Left lung (tissue), 10 donors: ENCODE data around the gene RPP14. TPM values are rescaled to one million over a fixed set of nuclear protein-coding genes. Genes with fewer than 3 reads are reported as not detected.
"Not testable (repeated sequence)": the region's sequence is repeated elsewhere in the genome, so short reads cannot be mapped to it uniquely, and the experiment has no call there.

Experiments used
- ATAC-seq: fragments of 200-7000 bp; cut with Tn5 transposase; one replicate; pipeline ENCODE4 v1.9.1; 2020; ENCODE audit warnings: moderate library complexity
- DNase-seq, 4 donors: peaks; one replicate each; pipeline ENCODE4 v3.0.0-alpha.2; 2013 to 2020
- H3K27ac ChIP-seq, 2 donors: fragments of 200-600 bp; sonication (generic) in 1 of 2; one replicate each; pipeline versions ENCODE4 v1.5.0 to v1.8.0; 2020 to 2021
- H3K27me3 ChIP-seq, 2 donors: fragments of 200-600 bp; sonication (generic) in 1 of 2; one replicate each; pipeline versions ENCODE4 v1.5.0 to v1.8.0; 2020 to 2021
- H3K36me3 ChIP-seq, 2 donors: fragments of 200-600 bp; sonication (generic) in 1 of 2; one replicate each; pipeline versions ENCODE4 v1.5.0 to v1.8.0; 2020 to 2021
- H3K4me1 ChIP-seq, 2 donors: fragments of 200-600 bp; one replicate each; pipeline ENCODE4 v1.8.0; 2021
- H3K4me3 ChIP-seq, 2 donors: fragments of 200-600 bp; sonication (generic) in 1 of 2; one replicate each; pipeline versions ENCODE4 v1.5.0 to v1.8.0; 2020 to 2021; ENCODE audit warnings: mild to moderate bottlenecking in 1 of 2
- H3K9me3 ChIP-seq, 2 donors: fragments of 200-600 bp; sonication (generic) in 1 of 2; one replicate each; pipeline versions ENCODE4 v1.5.0 to v1.8.0; 2020 to 2021
- intact Hi-C, 2 donors: fragments of 100-400 bp; cut with DNase I; formaldehyde crosslinking; loops; one replicate each; pipeline versions ENCODE4 v1.11.2 to v1.14.2; 2022
- polyA plus RNA-seq, 6 donors: library from polyadenylated mRNA; unstranded; fragments of 120-200 nt; gene quantifications; one replicate each; pipeline ENCODE4 v1.2.1, GENCODE V29; 2013; ENCODE audit not compliant: insufficient read length in 6 of 6
- total RNA-seq, 2 donors: library from RNA; stranded (reverse); fragmentation: NEBNext Ultra II Directional; extraction: Animal tissue kit (Norgen Biotek cat#: 25700); gene quantifications; one replicate each; pipeline ENCODE4 v1.2.1, GENCODE V29; 2021
- TF ChIP-seq, protein P1 (sequence below), 2 donors: fragments of 200-600 bp; sonication (generic) in 1 of 2; IDR thresholded peaks; one replicate each; pipeline versions ENCODE4 v1.5.0 to v1.8.0; 2021; ENCODE audit warnings: antibody characterized with exemption in 2 of 2
- donor health status: DM: no; HTN: yes; CAD: no.
- donor health status: DM: no; HTN: no; CAD: no.

The RPP14 gene
- total and polyA plus RNA-seq, 8 donors: 12.7 to 21.5 (median 19.1) TPM

DNA sequence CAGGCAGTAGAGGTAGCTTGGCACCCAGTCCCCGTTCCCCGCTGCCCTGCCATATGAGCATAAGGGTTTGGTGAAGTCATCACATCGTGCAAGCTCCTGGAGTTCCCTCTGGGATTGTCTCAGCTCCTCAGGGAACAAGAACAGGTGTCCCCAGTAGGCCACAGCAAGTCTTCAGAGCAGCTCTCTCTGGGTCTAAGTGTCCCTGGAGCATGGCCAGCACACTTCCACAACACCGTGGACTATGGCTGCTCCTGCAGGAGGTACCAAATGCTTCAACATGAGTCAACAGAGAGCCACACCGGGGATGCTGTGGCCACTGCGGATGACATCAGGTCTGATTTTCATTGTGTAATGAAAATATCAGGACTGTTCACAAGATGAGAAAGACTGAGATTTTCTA is 45.3 kb upstream of the RPP14 start:
- Histone ChIP-seq H3K27me3 (no peaks in the 10 kb centered on the region), H3K9me3 (no peaks in the 10 kb centered on the region), H3K4me1 (no peaks in the 10 kb centered on the region), H3K36me3 (peaks cover 0 to 27% of the 10 kb centered on the region in 2 donors), H3K27ac (no peak overlapping the region), H3K4me3 (no peak overlapping the region)
- intact Hi-C loops: no loop called here
- ATAC-seq: no peak
- no peak for DNase-seq
- TF ChIP-seq, protein P1, sequence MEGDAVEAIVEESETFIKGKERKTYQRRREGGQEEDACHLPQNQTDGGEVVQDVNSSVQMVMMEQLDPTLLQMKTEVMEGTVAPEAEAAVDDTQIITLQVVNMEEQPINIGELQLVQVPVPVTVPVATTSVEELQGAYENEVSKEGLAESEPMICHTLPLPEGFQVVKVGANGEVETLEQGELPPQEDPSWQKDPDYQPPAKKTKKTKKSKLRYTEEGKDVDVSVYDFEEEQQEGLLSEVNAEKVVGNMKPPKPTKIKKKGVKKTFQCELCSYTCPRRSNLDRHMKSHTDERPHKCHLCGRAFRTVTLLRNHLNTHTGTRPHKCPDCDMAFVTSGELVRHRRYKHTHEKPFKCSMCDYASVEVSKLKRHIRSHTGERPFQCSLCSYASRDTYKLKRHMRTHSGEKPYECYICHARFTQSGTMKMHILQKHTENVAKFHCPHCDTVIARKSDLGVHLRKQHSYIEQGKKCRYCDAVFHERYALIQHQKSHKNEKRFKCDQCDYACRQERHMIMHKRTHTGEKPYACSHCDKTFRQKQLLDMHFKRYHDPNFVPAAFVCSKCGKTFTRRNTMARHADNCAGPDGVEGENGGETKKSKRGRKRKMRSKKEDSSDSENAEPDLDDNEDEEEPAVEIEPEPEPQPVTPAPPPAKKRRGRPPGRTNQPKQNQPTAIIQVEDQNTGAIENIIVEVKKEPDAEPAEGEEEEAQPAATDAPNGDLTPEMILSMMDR (IDR thresholded peaks at IDR 0.05): no peak

DNA sequence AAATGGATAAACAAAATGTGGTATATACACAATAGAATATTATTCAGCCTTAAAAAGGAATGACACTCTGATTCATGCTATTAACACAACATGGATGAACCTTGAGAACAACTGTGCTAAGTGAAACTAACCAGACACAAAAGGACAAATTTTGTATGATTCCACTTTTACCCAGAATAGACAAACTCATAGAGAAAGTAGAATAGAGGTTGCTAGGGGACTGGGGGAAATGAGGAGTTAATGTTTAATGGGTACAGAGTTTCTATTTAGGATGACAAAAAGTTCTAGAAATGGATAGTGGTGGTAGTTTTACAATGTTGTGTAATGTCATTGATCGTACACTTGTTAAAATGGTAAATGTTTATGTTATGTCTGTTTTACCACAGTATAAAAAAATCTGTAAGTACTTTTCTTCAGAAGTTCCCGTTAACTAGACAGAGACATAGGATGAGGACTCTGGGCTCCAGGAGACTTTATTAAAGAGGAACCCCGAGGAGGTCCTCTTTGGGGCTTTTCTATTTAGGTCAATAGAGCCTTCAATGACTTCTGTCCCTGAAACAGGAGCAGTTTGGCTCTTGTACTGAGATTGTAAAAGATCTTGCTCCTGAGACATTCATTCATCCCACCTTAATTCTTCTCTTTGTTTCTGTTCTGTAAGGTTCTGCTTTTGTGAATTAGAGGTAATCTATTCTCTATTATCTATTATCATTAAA is 43.9 kb upstream of the RPP14 start:
- TF ChIP-seq, protein P1 (IDR thresholded peaks at IDR 0.05): no peak
- intact Hi-C loops: no loop called here
- Histone ChIP-seq H3K36me3 (peaks cover 0 to 22% of the 10 kb centered on the region in 2 donors), H3K4me1 (no peaks in the 10 kb centered on the region), H3K27ac (no peak overlapping the region), H3K4me3 (no peak overlapping the region), H3K9me3 (no peaks in the 10 kb centered on the region), H3K27me3 (no peaks in the 10 kb centered on the region)
- DNase-seq (no peak), ATAC-seq (no peak)

DNA sequence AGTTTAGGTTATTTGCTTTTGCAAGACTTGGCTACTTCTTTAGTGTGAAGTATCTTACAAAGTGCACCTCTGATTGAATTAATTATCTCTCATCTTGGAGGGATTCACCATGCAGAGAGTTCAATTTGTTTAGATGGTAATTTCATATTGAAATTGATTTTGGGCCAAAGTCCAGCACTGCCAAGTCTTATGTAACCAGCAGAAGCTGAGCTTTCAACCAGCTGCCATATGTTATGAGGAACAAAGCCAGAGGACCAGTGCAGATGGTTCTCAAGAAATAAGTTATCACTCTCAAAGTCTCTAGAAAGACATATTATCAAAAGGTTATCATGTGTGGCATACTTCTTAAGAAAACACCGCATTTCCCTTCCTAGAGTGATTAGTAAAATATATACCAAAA is 39.5 kb upstream of the RPP14 start:
- Histone ChIP-seq H3K4me3 (no peak overlapping the region), H3K36me3 (peaks cover 0 to 18% of the 10 kb centered on the region in 2 donors), H3K4me1 (peaks cover 0 to under 1% of the 10 kb centered on the region in 2 donors), H3K27me3 (no peaks in the 10 kb centered on the region), H3K27ac (no peak overlapping the region), H3K9me3 (no peaks in the 10 kb centered on the region)
- TF ChIP-seq, protein P1 (IDR thresholded peaks at IDR 0.05): no peak
- ATAC-seq (no peak), DNase-seq (peak in 1 of 4 donors; percentile 44)
- intact Hi-C loops: no loop called here

DNA sequence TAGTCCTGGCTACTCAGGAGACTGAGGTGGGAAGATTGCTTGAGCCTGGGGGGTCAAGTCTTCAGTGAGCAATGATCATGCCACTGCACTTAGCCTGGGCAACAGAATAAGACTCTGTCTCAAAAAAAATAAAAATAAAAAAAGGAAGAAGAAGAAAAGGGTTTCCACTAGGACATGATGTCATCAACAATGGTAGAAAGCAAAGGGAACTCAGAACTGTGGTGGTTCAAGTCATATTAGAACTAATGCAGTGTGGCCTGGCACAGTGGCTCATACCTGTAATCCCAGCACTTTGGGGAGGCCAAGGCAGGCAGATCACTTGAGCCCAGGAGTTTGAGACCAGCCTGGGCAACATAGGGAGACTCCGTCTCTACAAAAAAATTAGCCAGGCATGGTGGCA is 38.5 kb upstream of the RPP14 start:
- DNase-seq, H3K27me3 ChIP-seq, ATAC-seq, H3K9me3 ChIP-seq, intact Hi-C loops, H3K27ac ChIP-seq, H3K4me1 ChIP-seq, H3K4me3 ChIP-seq: not testable (repeated sequence)
- H3K36me3 ChIP-seq: peaks cover 0 to 18% of the 10 kb centered on the region in 2 donors

DNA sequence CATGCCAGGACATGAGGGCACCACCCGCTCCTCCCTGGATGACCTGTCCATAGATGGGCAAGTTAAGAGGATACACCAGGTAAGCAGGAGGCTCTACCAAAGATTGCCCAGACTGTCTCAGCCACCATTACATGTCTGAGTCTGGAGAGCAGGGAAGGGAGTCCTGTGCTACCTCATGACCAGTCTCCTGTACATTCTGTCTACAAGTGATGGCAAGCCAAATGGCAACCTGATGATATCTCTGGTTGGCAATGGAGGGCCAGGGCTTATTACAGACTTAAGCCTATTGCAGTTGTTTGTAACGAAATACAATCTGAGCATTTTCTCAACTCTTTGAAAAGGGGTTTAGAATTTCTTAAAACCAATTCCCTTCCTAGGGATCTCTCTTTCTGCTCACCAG is 36.7 kb upstream of the RPP14 start:
- ATAC-seq (no peak), DNase-seq (no peak)
- intact Hi-C loops: no loop called here
- Histone ChIP-seq H3K36me3 (peaks cover 0 to 18% of the 10 kb centered on the region in 2 donors), H3K4me1 (peaks cover 0 to 17% of the 10 kb centered on the region in 2 donors), H3K4me3 (no peak overlapping the region), H3K9me3 (no peaks in the 10 kb centered on the region), H3K27ac (no peak overlapping the region), H3K27me3 (no peaks in the 10 kb centered on the region)
- TF ChIP-seq, protein P1 (IDR thresholded peaks at IDR 0.05): no peak

DNA sequence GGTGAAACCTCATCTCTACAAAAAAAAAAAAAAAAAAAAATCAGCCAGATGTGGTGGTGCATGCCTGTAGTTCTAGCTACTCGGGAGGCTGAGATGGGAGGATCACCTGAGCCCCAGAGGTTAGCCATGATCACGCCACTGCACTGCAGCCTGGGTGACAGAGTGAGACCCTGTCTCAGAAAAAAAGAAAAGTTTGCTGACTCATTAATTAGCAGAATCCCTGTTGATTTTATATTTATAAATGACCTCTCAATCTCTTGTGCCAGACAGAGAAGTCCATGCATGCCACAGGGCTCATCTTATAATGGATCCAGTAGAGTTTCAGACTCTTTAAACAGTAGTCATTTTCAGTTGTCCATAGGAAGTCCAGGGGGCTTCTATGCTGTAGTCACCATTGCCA is 35.6 kb upstream of the RPP14 start:
- intact Hi-C loops: no loop called here
- ATAC-seq (no peak), DNase-seq (no peak)
- peaks cover 0 to 27% of the 10 kb centered on the region in 2 donors for H3K36me3 ChIP-seq
- no peaks in the 10 kb centered on the region for H3K9me3 ChIP-seq
- H3K4me1 ChIP-seq: peaks cover 0 to 17% of the 10 kb centered on the region in 2 donors
- no peak overlapping the region for H3K27ac ChIP-seq
- H3K4me3 ChIP-seq: no peak overlapping the region
- TF ChIP-seq, protein P1 (IDR thresholded peaks at IDR 0.05): no peak
- H3K27me3 ChIP-seq: no peaks in the 10 kb centered on the region
